Subcutaneous adipose tissue (tissue), 4 donors: ENCODE data around the gene SEMA4A. TPM values are rescaled to one million over a fixed set of nuclear protein-coding genes. Genes with fewer than 3 reads are reported as not detected.

ENCODE experiments used
- CTCF ChIP-seq: fragments of 450-650 bp; IDR thresholded peaks from one replicate; pipeline ENCODE4 v1.5.1; 2016; ENCODE audit warnings: low read depth, mild to moderate bottlenecking, control low read depth, antibody characterized with exemption, moderate library complexity
- total RNA-seq, 4 donors: library from RNA; depleted of rRNA; stranded (reverse); fragments of >200 nt; gene quantifications; one replicate each; pipeline ENCODE4 v1.1.0, GENCODE V29; 2016

The SEMA4A gene
- total RNA-seq, 4 donors from 2014 or later: 2.6 to 3.4 (median 3.0) TPM

GRCh38 chr1:156162430-156163037 is 9.1 kb downstream of the SEMA4A start:
- TF ChIP-seq CTCF: no peak

- no peak for TF ChIP-seq CTCF
These were observed 10.3 kb downstream of the SEMA4A start for GRCh38 chr1:156163712-156164111.

- TF ChIP-seq CTCF: no peak
These were observed 10.9 kb downstream of the SEMA4A start for GRCh38 chr1:156164125-156164831.

- TF ChIP-seq CTCF: no peak
These were observed 11.7 kb downstream of the SEMA4A start for GRCh38 chr1:156165083-156165482.

GRCh38 chr1:156167536-156167935 is 14.2 kb downstream of the SEMA4A start:
- TF ChIP-seq CTCF: no peak

- no peak for TF ChIP-seq CTCF
These were observed 19.5 kb downstream of the SEMA4A start for GRCh38 chr1:156172696-156173470.

GRCh38 chr1:156176610-156177210 is 23.3 kb downstream of the SEMA4A start:
- no peak for TF ChIP-seq CTCF
